Smooth muscle cell (in vitro differentiated cells): ENCODE measurements around the gene AS3MT. TPM values are rescaled to one million over a fixed set of nuclear protein-coding genes. Genes with fewer than 3 reads are reported as not detected.

Experiments
- DNase-seq: peaks from one replicate; lab custom pipeline; 2025; ENCODE audit not compliant: unreplicated experiment; lab: John Stamatoyannopoulos, UW
- H2AFZ ChIP-seq: fragments of 200-600 bp; sonication (generic); 2 replicates; pipeline ENCODE4 v1.6.0; 2016; ENCODE audit warnings: antibody characterized with exemption, low read depth, mild to moderate bottlenecking
- H3F3A ChIP-seq: fragments of 200-600 bp; sonication (generic); 2 replicates; pipeline ENCODE4 v1.6.0; 2017; ENCODE audit warnings: antibody characterized with exemption, low read depth
- H3K27ac ChIP-seq: fragments of 200-600 bp; sonication (generic); 2 replicates; pipeline ENCODE4 v1.5.1; 2016; ENCODE audit warnings: low read depth, mild to moderate bottlenecking
- H3K27me3 ChIP-seq: fragments of 200-600 bp; sonication (generic); 2 replicates; pipeline ENCODE4 v1.6.1; 2016; ENCODE audit warnings: low read depth, mild to moderate bottlenecking
- H3K36me3 ChIP-seq: fragments of 200-600 bp; sonication (generic); 2 replicates; pipeline ENCODE4 v1.5.1; 2016; ENCODE audit warnings: low read depth
- H3K4me1 ChIP-seq: fragments of 200-600 bp; sonication (generic); 2 replicates; pipeline ENCODE4 v1.5.1; 2016; ENCODE audit warnings: low read depth
- H3K4me2 ChIP-seq: fragments of 200-600 bp; sonication (generic); 2 replicates; pipeline ENCODE4 v1.6.0; 2016; ENCODE audit warnings: mild to moderate bottlenecking
- H3K4me3 ChIP-seq: fragments of 200-600 bp; sonication (generic); 2 replicates; pipeline ENCODE4 v1.5.1; 2016; ENCODE audit warnings: mild to moderate bottlenecking
- H3K79me2 ChIP-seq: fragments of 200-600 bp; sonication (generic); 2 replicates; pipeline ENCODE4 v1.6.0; 2016; ENCODE audit warnings: low read depth, mild to moderate bottlenecking
- H3K9ac ChIP-seq: fragments of 200-600 bp; sonication (generic); 2 replicates; pipeline ENCODE4 v1.6.0; 2016; ENCODE audit warnings: low read depth
- H3K9me3 ChIP-seq: fragments of 200-600 bp; sonication (generic); replicated peaks from 2 replicates; pipeline ENCODE4 v1.5.1; 2016; ENCODE audit warnings: low read depth
- H4K20me1 ChIP-seq: fragments of 200-600 bp; sonication (generic); 2 replicates; pipeline ENCODE4 v1.6.0; 2016; ENCODE audit warnings: low read depth
- CTCF ChIP-seq: fragments of 200-600 bp; sonication (generic); IDR thresholded peaks from 2 replicates; pipeline ENCODE4 v1.5.1; 2017; ENCODE audit warnings: borderline replicate concordance, mild to moderate bottlenecking, antibody characterized with exemption; ENCODE audit not compliant: insufficient read depth, poor library complexity, severe bottlenecking
- WGBS: methylation state at CpG from one replicate; pipeline ENCODE4 v1.1.7; 2016; ENCODE audit warnings: low lambda C conversion rate; 5-methylcytosine and 5-hydroxymethylcytosine counted together
- polyA plus RNA-seq: library from polyadenylated mRNA; unstranded; fragments of >200 nt; fragmentation: Nextera tagmentation; extraction: Ambion mirVana; gene quantifications from 2 replicates; pipeline ENCODE4 v1.2.1, GENCODE V29; 2016
- total RNA-seq: library from RNA; depleted of rRNA; stranded (reverse); fragments of >200 nt; gene quantifications from 2 replicates; pipeline ENCODE4 v1.2.3, GENCODE V29; 2014

The AS3MT gene
- total and polyA plus RNA-seq, 2 experiments from 2014 or later = 1.7 to 3.7 TPM

GRCh38 chr10:102859911-102860310 is 9.4 kb upstream of the AS3MT start:
- no peak overlapping the region for H3K4me2 ChIP-seq

GRCh38 chr10:102863660-102864059 is 5.6 kb upstream of the AS3MT start:
- Histone ChIP-seq H2AFZ (no peak overlapping the region), H3F3A (no peaks in the 10 kb centered on the region), H3K4me1 (peaks cover under 1% of the 10 kb centered on the region), H3K79me2 (no peaks in the 10 kb centered on the region), H3K4me2 (no peak overlapping the region), H3K27me3 (no peaks in the 10 kb centered on the region), H4K20me1 (no peaks in the 10 kb centered on the region), H3K9me3 (no peaks in the 10 kb centered on the region), H3K9ac (no peak overlapping the region), H3K36me3 (no peaks in the 10 kb centered on the region), H3K4me3 (no peak overlapping the region), H3K27ac (no peak overlapping the region)
- TF ChIP-seq CTCF = no peak
- 81% methylated on average over 2 of the region's 2 CpGs for WGBS
- DNase-seq = no peak

More at GRCh38 chr10:102859911-102860310, 9.4 kb upstream of the AS3MT start:
- no peak for TF ChIP-seq CTCF
- no peak overlapping the region for H2AFZ ChIP-seq
- no peak overlapping the region for H3K9ac ChIP-seq
- WGBS = 90% methylated on average over 2 of the region's 2 CpGs
- peaks cover 6% of the 10 kb centered on the region for H3F3A ChIP-seq
- no peaks in the 10 kb centered on the region for H3K36me3 ChIP-seq
- no peaks in the 10 kb centered on the region for H3K27me3 ChIP-seq
- H3K27ac ChIP-seq = no peak overlapping the region
- DNase-seq = no peak
- no peaks in the 10 kb centered on the region for H3K9me3 ChIP-seq
- peaks cover 5% of the 10 kb centered on the region for H3K79me2 ChIP-seq
- H3K4me1 ChIP-seq = no peaks in the 10 kb centered on the region
- H3K4me3 ChIP-seq = no peak overlapping the region
- no peaks in the 10 kb centered on the region for H4K20me1 ChIP-seq

GRCh38 chr10:102865620-102866019 is 3.6 kb upstream of the AS3MT start:
- no peaks in the 10 kb centered on the region for H3K79me2 ChIP-seq
- WGBS = 91% methylated on average over 3 of the region's 3 CpGs

More at GRCh38 chr10:102865620-102866019, 3.6 kb upstream of the AS3MT start:
- H3K27ac ChIP-seq = no peak overlapping the region
- TF ChIP-seq CTCF = no peak
- no peaks in the 10 kb centered on the region for H3K27me3 ChIP-seq
- no peaks in the 10 kb centered on the region for H4K20me1 ChIP-seq
- no peaks in the 10 kb centered on the region for H3K36me3 ChIP-seq
- no peak for DNase-seq
- peaks cover 6% of the 10 kb centered on the region for H3F3A ChIP-seq
- H3K9ac ChIP-seq = no peak overlapping the region
- H2AFZ ChIP-seq = no peak overlapping the region
- no peak overlapping the region for H3K4me3 ChIP-seq
- H3K4me2 ChIP-seq = no peak overlapping the region
- H3K4me1 ChIP-seq = peaks cover 13% of the 10 kb centered on the region
- H3K9me3 ChIP-seq = no peaks in the 10 kb centered on the region
